GM19023 (cell line): ENCODE measurements around the gene AP3B2.
"Not testable (repeated sequence)": the region's sequence is repeated elsewhere in the genome, so short reads cannot be mapped to it uniquely, and the experiment has no call there.

Experiments
- ATAC-seq: cut with Tn5 transposase; IDR thresholded peaks from one replicate; pipeline ENCODE4 v1.9.1; 2021; ENCODE audit warnings: mild to moderate bottlenecking, moderate library complexity; ENCODE audit not compliant: unreplicated experiment

Gene AP3B2

DNA sequence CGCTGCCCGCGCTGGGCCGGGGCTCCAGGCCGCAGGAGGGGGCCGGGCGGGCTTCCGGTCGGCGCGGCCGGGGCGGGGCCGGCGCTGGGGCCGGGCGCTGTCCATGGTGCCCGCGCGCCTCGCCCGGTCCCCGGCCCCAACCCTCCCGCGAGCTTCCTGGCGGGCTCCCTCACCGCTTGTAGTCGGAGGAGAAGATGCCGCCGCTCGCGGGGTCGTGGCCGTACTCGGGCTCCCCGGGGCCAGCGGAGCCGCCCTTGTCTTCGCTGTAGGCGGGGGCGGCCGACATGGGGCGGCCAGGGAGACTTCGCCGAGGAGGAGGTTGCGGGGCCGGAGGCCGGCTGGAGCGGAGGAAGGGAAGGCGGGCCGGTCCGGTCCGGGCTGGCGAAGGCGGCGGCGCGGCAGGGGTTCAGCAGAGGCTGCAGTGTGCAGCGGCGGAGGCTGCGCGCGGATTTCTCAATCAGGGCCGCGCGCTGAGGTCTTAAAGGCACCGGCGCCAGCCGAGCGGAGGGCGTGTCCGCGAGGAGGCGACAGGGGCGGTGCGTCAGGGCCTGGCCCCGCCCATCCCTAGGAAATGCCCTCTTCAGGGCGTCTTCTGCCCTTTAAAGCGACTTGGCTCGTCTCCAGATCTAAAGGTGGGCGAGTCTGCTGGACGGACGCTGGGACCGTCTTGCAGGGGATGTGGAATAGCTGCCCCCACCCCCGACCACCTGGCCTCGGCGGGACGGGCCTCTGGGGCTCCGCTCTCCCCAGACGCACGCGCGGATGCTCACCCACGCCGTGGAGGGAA lies at the start of gene AP3B2:
Gene AP3B2, minus strand, starts transcription at position 455 of the 787 bp plus-strand sequence. Its CDS starts 169 bp downstream, at position 286.
- peak; percentile 87 for ATAC-seq

- no peak for ATAC-seq
Measured at GRCh38 chr15:82751308-82751707, 41.6 kb upstream of the AP3B2 start.

DNA sequence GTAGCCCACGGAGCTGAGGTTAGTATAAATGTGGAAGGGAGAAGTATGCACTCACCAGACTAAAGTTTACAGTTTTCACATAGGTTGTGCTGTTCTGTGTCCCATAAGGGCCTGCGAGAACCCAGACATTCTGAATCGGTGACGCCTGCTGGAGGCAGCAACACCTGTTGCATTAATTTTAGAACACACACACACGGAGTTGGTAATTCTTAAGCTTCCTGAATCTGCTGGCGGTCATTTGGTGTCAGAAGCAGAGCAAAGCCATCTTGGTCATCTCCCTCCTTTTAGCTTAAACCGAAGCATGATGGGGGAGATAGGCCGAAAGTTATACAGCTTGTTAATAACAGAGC lies 41.1 kb upstream of the AP3B2 start:
- ATAC-seq: peak; percentile 39

DNA sequence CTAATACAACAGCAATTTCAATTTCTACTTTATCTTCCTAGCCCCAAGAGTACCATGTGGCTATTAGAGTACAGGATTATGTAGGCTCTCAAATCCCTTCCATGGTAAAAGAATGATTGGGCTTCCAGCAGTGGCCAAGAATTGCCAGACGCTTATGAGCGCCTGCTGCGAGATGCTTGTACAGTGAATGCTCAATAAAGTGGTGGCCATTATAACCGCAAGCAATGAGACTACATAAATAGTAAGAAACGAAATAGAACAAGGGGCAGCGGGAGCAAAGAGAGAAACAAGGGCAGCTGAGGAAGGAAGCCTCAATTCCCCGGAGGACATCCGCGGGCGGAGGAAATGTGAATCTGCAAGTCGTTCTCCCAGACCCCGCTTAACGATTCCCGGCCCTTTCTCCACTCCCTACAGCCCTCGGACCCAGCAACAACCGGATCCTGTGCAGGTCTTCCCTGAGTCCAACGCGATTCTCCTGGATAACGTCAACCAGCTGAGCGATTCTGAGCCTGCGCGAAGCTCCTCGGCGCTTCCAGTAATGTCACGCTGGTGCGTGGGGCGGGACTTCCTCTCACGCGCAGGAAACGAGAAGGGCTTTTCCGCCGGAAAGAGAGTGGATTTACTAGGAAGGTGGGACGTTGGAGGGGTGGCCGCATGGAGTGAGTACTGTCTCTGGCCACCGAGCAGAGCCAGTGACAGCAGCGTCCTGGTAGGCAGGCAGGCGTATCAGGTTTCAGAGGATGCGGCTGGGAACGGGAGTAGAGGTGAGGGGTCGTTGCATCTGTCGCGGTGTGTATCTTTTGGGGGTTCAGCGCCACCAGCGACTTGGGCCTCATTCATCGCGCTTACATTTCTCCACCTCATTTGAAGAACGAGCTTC lies 40.5 kb upstream of the AP3B2 start:
- peak; percentile 89 for ATAC-seq

- ATAC-seq: no peak
Measured at GRCh38 chr15:82748315-82748714, 38.6 kb upstream of the AP3B2 start.

GRCh38 chr15:82743810-82744209 lies 34.1 kb upstream of the AP3B2 start:
- no peak for ATAC-seq

GRCh38 chr15:82742134-82742533 lies 32.5 kb upstream of the AP3B2 start:
- ATAC-seq: no peak

- ATAC-seq: no peak
Measured at GRCh38 chr15:82739086-82739485, 29.4 kb upstream of the AP3B2 start.

- no peak for ATAC-seq
Measured at GRCh38 chr15:82737975-82738374, 28.3 kb upstream of the AP3B2 start.

DNA sequence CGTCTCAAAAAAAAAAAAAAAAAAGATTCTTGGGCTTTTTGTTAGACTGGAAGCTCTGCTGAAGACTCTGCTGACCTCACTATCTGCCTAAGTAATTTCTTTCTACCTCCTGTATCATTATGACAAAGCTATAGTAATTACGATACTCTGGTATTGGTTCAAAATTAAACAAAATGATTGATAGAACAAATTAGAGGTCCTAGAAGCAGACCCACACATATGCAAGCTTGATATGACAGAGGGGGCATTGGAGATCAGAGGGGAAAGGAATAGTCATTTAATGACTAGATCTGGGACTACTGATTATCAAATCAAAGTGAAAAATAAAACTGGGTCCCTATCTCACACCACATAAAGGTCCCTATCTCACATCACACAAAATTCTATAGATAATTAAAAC lies 21.9 kb upstream of the AP3B2 start:
- ATAC-seq: no peak

GRCh38 chr15:82730022-82730530 lies 20.4 kb upstream of the AP3B2 start:
- no peak for ATAC-seq

GRCh38 chr15:82726816-82727215 lies 17.1 kb upstream of the AP3B2 start:
- no peak for ATAC-seq

DNA sequence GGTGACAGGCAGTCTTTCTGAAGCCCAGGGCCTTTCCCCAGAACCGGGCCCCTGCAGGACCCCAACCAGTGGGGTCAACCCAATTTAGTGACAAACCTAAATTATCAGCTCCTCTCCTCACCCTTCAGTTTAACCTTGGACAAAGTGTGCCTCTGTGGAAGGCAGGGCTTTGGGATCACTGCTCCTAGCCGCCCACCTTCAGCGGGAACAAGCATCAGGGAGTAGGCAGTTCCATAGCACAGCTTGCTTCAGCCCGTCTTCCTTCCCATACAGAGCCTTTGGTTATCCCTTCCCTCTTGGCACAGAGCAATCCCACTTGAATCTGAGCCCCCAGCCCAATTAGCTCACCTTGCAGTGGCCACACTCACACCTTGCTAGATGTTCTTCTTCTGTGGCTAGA lies 5.3 kb upstream of the AP3B2 start:
- ATAC-seq: no peak

DNA sequence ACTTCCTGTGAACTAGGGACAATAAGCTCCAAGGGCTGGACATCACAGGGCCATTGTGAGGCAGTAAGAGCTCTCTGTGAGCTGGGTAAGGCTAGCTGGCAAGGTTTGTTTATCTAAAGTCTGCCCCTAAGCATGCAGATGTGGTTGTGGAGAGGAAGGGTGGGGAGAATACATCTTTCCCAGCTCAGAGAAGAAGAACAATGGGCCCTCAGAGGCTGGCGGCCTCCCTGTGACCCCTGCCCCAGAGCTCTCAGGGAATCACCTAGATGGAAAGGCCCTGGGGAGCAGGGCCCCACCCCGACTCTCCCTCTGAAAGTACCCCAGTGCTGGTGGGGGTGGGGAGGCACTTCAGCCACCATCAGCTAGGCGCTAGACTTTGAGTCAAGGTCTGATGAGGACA lies 4.3 kb upstream of the AP3B2 start:
- ATAC-seq: no peak

GRCh38 chr15:82712036-82712435 lies 2.4 kb upstream of the AP3B2 start:
- ATAC-seq: no peak

- ATAC-seq: no peak
Measured at GRCh38 chr15:82710926-82711490, 1.3 kb upstream of the AP3B2 start.

DNA sequence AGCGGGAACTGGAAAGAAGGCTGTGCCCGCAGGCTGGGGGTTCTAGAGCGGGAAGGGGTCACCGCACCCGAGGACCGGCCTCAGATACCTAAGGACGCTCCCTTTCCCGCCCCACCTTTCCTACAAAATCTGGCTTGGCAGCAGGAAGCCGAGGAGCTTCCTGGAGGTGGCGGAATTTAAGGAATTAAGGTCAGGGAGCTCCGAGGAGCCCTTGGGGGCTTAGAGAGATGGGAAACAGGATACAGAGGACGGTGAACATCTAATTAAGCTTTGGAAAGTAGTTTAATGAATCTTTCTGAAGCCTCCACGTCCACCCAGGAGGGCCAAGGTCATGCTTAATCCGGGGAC lies 507 bp upstream of the AP3B2 start:
- no peak for ATAC-seq

- ATAC-seq: no peak
Measured at GRCh38 chr15:82709081-82709420, 624 bp downstream of the AP3B2 start.

GRCh38 chr15:82705856-82706255 lies 3.8 kb downstream of the AP3B2 start:
- ATAC-seq: not testable (repeated sequence)

DNA sequence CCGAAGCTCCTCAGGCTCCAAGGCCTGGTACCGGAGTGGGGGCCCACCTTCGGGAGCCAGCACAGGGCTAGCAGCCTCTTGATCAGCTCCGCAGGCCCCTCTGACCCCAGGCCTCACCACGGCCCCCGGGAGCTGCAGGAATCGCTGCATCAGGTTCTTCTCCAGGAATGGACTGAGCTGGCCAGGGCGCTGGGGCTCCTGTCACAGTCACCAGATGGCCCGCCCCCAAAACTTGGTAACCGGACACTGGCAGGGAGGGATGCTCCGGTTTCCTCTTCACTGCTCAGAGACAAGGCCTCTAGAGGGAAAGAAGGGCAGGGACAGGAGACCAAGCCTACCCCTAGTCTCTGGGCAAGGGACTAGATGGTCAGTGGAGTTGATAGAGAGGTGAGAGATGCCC lies 9.9 kb downstream of the AP3B2 start:
- no peak for ATAC-seq

GRCh38 chr15:82698711-82699345 lies 10.8 kb downstream of the AP3B2 start:
- ATAC-seq: no peak
